Endometrial microvascular endothelial cells (primary cell): ENCODE measurements around the gene XYLT2. TPM values are rescaled to one million over a fixed set of nuclear protein-coding genes. Genes with fewer than 3 reads are reported as not detected.

Experiments
- in situ Hi-C: cut with HindIII; loops from 2 replicates; pipeline ENCODE4 v1.10.0; 2017; ENCODE audit warnings: low sequenced_read_pairs, low pct_unique_long_range_greater_than_20kb; ENCODE audit errors: inconsistent ontology term
- total RNA-seq: library from RNA; depleted of rRNA; stranded (reverse); fragments of >200 nt; gene quantifications from one replicate; pipeline ENCODE4 v1.2.3, GENCODE V29; 2015; ENCODE audit errors: inconsistent ontology term

The XYLT2 gene
- total RNA-seq, 1 donor from 2014 or later, result 51.2 TPM

DNA sequence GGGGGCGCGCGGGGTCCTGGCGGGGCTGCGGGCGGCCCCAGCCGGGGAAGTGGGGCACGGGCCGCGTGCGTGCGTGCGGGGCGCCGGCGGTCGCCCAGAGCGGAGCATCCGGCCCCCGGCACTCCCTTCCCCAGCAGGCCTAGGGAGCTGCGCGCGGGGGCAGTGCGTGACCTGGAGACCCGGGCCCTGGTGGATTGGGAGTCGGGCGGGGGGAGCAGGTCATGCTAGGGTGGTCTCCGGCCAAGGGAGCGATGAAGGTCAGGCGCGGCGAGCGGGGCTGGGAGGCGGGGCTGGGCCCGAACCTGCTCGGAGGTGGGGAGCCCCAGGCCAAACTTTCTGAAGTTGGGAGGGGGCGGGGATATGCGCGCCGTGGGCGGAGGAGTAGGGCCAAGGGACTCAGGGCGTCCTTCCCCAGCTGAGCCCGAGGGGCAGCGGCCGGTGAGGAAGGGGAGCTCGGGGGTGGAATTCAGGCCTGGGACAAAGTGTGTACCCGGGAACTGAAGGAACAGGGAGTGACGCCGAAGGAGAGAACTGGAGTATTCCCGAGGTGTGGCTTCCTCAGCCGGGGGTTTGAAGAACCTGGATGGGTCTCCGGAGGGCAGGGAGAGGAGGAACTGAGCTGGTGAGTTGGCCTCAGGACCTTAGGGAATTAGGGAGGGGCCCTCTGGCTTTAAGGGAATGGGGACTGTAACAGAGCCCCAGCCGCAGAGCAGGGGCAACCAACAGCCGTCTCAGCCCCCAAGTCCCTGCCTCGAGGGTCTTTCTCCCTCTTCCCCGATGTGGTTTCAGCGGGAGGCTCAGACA, 589 bp downstream of the XYLT2 start:
- in situ Hi-C loops, result no loop called here

DNA sequence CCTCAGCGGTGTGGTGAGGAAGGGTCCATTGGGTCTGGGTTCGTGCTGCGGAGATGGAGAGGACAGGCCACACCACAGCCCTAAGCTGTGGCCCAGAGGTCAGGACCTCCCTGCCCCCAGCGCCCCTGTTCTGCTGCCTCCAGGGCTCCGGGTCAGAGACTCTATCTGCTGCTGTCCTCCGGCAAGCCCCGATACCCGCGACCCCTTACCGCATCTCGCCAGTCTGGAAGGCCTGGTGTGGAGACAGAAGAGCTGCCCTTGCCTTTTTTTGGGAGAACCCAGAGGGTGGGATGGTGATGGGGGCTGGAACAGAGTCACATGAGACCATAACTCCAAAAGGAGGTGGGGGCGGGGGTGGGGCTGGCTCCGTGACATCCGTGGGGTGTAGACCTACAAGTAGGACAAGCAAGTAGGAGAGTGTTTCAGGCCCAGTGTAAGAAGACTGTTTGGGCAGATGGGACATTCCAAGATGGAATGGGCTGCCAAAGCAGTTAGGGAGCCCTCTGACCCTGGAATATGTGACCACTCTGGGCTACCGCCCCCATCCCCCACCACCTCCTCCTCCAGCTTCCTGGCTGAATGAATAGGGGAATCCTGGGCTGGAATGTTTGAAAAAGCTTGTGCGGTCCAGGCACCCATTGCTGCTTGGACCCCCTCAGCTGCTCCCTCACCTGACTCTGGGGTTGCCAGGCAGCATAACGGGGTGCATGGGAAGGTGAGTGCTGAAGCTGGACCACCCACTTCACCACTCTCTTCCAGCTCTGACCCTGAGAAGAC, 1.4 kb downstream of the XYLT2 start:
- in situ Hi-C loops, result no loop called here

DNA sequence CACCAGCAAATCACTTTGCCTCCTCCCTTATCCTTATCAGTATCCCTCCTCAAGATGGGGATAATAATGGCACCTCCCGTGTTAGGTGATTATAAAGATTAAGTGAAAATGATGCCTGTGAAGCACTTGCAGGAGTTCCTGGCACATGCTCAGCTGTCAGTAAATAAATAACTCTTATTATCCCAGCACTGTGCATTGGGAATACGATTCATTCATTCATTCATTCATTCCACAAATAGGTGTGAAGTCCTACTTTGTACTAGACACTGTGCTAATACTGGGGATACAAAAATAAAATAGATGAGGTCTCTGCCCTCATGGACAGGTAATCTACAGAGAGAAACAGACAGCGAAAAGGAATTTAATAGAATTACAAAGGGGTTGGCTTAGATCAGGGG, 2.0 kb downstream of the XYLT2 start:
- in situ Hi-C loops, result no loop called here

DNA sequence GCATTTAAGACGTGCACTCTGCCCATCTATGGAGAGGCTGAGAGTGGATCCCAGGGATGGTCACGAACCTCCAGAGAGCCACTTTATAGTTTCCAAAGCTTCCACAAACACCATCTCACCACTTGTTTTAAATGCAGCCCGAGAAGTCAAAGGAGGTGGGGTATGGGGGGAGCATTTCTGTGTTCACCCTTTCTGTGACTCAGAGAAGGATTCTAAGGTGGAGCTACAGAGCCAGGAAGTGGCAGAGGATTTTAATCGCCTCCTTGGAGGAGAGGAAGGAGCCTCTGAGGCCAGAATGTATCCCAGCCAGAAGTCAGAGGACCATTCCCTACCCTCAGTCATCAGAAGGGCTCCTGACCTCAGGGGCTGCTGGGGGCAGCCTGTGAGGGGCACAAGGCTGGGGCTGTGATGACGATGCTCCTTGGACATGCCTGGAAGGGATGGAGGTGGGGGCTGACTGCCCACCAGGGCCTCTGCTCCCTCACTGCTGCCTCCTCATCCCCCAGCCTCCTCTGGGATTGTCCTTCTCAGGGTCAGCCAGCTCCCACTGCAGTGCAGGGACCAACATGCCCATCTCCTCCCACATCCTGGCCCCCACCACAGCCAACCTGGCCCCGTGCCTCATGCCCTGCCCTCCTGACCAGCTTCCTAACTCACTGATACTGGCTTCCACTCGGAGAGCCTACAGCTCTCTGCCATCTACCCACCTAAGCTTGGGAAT, 2.8 kb downstream of the XYLT2 start:
- in situ Hi-C loops, result no loop called here

DNA sequence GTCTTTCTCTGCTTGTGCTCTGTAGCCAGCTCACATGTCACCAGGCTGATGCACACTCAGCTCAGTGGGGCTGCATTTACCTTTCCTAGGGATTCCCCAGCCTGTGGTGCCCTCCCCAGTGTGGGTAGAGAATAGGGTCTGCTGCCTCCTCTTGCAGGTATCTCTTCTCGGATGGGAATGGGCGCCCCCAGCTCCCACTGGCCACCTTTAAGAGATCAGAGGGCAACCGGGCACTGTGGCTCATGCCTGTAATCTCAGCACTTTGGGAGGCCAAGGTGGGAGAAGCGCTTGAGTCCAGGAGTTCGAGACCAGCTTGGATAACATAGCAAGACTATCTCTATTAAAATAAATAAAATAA, 3.3 kb downstream of the XYLT2 start:
- in situ Hi-C loops, result no loop called here

DNA sequence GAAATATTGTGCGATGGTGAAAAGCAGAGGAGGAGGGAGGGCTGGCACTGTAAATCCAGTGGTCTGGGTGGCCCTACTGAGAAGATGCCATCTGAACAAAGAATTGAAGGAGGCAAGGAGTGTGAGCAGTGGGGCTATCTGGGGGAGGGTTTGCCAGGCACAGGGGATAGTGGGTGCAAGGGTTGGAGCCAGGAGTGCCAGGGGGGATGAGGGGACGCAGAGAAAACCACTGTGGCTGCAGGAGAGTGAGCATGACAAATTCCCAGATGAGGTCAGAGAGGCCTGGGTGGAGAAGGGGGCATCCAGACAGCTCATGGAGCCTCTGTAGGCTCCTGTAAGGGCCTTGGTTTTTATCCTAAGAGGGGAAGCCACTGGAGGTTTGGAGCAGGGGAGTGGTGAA, 4.8 kb downstream of the XYLT2 start:
- in situ Hi-C loops, result no loop called here

DNA sequence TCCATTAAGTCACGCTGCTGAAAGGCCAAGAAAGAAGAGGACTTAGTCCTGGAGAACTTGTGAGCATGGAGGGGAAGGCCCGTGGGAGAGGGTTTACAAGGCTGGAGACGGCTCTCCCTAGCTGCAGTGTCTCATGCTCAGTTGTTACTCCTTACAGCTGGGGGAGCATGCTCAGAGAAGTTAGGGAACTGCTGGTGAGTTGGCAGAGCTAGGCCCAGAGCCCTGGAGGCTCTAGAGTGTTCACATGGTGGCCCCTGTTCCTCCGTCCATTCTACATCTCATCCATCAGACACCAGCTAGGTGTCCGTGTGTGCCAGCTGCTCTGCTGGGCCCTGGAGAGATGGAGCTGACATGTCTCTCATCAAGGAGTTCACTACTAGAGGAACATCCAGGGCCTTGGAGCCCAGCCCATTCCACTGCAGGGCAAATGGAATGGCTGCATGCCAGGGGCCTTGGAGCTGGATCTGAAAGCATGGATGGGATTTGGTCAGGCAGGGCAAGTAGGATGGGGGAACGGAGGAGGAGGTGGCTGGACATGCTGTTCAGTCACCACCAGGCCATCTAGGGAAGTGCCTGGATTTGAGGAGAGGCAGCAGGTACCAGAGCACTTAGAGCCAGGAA, 6.3 kb downstream of the XYLT2 start:
- in situ Hi-C loops, result no loop called here

DNA sequence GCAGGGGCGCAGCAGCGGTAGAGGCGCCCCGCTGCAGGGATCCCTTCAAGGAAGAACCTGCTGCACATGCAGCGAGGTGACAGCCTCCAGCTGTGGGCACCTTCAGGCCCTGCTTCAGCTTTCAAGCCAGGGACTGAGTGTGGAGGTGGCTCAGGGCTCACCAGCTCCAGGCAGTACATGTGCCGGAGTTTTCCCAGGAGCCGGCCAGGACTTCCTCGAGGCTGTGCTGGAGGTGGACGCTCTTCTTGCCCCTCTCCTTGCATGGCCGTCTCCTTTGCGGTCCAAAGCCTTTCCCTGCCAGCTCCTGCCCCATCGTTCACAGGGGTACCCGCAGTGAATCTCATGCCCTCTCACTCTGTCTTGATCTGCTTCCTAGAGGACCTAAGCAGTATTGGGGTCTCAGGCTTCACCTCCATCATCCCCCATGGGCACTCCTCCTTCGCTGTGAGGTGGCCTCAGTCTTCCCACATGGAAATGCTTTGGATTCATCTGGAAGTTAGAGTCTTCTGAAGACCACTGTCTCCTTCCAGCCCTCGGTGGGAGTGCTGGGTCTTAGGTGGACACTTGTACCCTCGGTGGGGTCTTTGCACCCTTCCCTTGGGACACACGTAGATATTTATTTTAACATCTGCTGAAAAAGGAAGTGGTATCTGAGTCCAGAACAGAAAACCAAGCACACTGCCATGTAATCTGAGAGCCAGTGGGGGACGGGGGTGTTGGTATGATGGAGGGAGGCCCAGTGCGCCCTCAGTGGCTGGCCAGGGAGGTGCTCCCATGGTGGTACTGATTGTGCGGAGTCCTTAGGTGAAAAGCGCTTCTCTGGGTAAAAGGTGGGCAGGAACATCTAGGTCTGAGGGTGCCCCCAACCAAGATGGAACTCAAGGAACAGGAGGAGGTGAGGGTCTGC, 7.0 kb downstream of the XYLT2 start:
- in situ Hi-C loops, result no loop called here

DNA sequence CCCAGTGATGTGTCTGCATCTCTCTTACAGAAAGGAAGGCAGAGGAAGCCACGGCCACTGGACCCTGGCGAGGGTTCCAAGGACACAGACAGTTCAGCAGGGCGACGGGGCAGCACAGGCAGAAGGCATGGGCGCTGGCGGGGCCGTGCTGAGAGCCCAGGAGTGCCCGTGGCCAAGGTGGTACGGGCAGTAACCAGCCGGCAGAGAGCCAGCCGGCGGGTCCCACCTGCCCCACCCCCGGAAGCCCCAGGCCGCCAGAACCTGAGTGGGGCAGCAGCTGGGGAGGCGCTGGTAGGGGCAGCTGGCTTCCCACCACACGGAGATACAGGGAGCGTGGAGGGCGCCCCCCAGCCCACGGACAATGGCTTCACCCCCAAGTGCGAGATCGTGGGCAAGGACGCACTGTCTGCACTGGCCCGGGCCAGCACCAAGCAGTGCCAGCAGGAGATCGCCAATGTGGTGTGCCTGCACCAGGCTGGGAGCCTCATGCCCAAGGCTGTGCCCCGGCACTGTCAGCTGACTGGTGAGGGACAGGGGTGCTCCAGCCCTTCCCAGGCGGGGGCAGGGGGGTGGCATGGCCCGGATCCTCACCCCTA, 7.8 kb downstream of the XYLT2 start:
- in situ Hi-C loops, result no loop called here

DNA sequence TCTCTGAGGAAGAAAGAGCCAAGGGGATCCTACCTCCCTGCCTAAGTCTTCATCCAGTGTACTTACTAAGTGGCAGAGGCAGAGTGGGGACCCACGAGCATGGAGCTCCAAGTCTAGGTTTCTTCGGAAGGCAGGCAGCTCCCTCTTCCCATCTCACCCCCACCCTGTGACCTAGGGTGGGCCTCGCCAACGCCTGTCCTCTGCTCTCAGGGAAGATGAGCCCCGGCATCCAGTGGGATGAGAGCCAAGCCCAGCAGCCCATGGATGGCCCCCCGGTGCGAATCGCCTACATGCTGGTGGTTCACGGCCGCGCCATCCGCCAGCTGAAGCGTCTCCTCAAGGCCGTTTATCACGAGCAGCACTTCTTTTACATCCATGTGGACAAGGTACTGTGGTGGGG, 8.3 kb downstream of the XYLT2 start:
- in situ Hi-C loops, result no loop called here

DNA sequence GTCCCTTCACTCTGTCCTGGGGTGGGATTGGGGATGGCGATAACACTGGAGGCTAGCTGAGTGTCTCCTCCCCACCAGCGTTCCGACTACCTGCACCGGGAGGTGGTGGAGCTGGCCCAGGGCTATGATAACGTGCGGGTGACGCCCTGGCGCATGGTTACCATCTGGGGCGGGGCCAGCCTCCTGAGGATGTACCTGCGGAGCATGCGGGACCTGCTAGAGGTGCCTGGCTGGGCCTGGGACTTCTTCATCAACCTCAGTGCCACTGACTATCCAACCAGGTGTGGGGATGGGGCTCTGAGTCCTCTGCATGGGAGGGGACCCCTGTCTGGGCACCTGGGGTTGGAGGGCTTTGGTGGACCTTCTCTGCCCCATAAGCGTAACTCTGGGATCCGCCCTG, 8.8 kb downstream of the XYLT2 start:
- in situ Hi-C loops, result no loop called here

DNA sequence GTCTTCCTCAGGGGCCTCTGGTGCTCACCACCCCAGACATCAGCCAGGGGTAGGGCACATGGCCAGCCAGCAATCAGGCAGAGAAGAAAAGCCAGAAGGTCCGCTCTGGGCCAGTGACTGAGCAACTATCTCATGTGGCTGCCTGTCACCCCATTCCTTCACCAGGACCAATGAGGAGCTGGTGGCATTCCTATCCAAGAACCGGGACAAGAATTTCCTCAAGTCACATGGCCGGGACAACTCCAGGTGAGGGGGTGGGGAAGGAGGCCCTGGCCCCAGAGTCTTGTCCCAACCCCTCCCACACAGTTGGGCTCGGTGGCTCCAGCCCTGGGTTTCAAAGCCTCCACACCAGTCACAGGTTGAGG, 9.4 kb downstream of the XYLT2 start:
- in situ Hi-C loops, result no loop called here

DNA sequence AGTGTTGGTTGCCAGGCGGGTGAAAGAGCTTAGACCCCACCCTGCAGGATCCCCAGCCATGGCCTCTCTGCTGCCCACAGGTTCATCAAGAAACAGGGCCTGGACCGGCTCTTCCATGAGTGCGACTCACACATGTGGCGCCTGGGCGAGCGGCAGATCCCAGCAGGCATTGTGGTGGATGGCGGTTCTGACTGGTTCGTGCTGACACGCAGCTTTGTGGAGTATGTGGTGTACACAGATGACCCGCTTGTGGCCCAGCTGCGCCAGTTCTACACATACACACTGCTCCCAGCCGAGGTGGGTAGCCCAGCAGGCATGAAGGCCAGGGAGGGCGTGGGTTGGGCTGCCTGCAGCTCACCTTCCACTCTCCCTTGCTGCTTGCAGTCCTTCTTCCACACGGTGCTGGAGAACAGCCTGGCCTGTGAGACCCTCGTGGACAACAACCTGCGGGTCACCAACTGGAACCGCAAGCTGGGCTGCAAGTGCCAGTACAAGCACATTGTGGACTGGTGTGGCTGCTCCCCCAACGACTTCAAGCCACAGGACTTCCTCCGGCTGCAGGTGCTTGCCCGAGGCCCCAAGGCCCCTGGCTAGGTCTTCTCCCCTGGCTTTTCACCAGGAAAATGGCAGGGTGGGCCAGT, 9.9 kb downstream of the XYLT2 start:
- in situ Hi-C loops, result no loop called here

DNA sequence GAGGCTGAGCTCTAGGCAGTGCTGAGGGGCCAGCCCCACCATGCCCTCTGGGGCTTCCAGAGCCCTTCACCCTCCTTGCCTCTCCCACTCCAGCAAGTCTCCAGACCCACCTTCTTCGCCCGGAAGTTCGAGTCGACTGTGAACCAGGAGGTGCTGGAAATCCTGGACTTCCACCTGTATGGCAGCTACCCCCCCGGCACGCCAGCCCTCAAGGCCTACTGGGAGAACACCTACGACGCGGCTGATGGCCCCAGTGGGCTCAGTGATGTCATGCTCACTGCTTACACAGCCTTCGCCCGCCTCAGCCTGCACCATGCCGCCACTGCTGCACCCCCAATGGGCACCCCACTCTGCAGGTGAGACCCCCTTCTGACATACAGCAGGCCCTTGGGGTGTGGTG, 10.5 kb downstream of the XYLT2 start:
- in situ Hi-C loops, result no loop called here

DNA sequence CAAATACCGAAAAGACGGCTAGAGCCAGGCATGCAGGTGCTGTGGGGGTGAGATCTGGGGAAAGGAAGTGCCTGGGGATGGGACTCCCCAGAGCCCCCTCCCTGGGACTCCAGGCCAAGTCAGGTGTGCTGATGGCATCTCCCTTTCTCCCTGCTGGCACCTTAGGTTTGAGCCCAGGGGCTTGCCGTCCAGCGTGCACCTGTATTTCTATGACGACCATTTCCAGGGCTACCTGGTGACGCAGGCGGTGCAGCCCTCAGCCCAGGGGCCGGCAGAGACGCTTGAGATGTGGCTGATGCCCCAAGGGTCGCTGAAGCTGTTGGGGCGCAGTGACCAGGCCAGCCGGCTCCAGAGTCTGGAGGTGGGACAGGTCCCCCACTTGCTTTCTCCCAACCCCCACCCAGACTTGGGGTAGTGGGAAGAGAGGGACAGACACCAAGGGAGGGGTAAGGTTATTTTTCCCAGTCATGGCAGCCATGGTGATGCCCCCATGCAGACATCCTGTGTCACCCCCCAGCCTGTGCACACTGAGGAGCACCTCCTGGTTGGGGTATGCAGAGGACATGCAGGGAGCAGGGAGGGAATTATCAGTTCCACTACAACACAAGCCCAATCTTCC, 11.1 kb downstream of the XYLT2 start:
- in situ Hi-C loops, result no loop called here

DNA sequence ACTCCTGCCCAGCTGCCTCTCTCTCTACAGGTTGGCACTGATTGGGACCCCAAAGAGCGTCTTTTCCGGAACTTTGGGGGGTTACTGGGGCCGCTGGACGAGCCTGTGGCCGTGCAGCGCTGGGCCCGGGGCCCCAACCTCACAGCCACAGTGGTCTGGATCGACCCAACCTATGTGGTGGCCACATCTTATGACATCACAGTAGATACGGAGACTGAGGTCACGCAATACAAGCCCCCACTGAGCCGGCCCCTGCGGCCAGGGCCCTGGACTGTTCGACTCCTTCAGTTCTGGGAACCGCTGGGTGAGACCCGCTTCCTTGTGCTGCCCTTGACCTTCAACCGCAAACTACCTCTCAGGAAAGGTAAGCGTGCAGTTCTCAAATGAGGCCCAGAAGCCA, 12.3 kb downstream of the XYLT2 start:
- in situ Hi-C loops, result no loop called here

DNA sequence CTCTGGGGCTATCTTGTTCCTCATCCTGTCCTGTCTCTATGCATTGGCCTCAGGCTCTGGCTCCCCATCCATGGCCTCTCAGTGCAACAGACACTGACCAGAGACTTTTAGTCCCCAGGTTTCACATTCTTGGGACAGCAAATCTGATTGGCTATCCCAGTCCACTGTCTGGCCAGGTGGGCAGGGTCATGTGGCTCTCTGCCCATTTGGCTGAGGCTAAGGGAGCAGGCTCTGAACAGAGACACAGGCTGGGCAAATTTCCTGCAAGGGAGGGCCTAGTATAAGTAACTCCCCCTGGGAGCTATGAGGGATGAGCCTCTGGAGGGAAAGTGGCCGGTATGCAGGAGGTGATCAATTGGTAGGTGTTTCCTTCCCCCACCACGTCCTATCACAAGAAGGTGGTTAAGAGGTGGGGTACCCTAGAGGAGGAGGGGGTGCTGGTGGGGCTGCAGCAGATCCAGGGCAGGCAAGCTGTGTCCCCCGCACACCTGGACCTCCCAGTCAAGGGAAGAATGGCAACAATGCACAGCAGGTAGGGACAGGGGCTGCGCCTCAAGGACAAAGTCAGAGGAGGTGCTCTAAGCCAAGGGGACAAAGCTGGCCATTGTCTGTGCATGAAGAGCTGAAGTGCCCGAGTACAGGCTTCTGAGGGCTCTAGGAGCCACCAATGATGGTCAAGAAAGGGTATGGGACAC, 13.2 kb downstream of the XYLT2 start:
- in situ Hi-C loops, result no loop called here
